Fibroblast of skin of left quadriceps (primary cell): ENCODE measurements around the gene PPFIBP1.
"Not testable (repeated sequence)": the region's sequence is repeated elsewhere in the genome, so short reads cannot be mapped to it uniquely, and the experiment has no call there.

Experiments
- DNase-seq, 2 experiments: peaks; one replicate each; pipeline ENCODE4 v3.0.0-alpha.2; 2013; ENCODE audit warnings: low read depth in 2 of 2

PPFIBP1 gene

GRCh38 chr12:27709932-27710591, 186.1 kb downstream of the PPFIBP1 start:
- DNase-seq = peak; percentile 29 to 35

- peak; percentile 82 to 83 for DNase-seq
These were observed 186.7 kb downstream of the PPFIBP1 start, which contains the start of gene MRPS35 for GRCh38 chr12:27710592-27711316. Gene MRPS35 (plus strand): TSS chr12:27710832. CDS start chr12:27710844, 12 bp downstream.

- no peak for DNase-seq
These were observed 187.3 kb downstream of the PPFIBP1 start for GRCh38 chr12:27711317-27711682.

- DNase-seq = no peak
These were observed 188.0 kb downstream of the PPFIBP1 start for GRCh38 chr12:27711967-27712366.

GRCh38 chr12:27723212-27723611, 199.2 kb downstream of the PPFIBP1 start:
- DNase-seq = no peak

GRCh38 chr12:27730097-27730588, 206.1 kb downstream of the PPFIBP1 start:
- DNase-seq = no peak

GRCh38 chr12:27732281-27732680, 208.3 kb downstream of the PPFIBP1 start:
- DNase-seq = no peak

- DNase-seq = peak; percentile 6 to 11
These were observed 209.1 kb downstream of the PPFIBP1 start for GRCh38 chr12:27733052-27733656.

GRCh38 chr12:27733791-27734190, 209.8 kb downstream of the PPFIBP1 start:
- no peak for DNase-seq

GRCh38 chr12:27734321-27734720, 210.3 kb downstream of the PPFIBP1 start:
- DNase-seq = not testable (repeated sequence)

- no peak for DNase-seq
These were observed 219.6 kb downstream of the PPFIBP1 start for GRCh38 chr12:27743601-27744000.
